Measurements from ENCODE around the gene GPR160. TPM values are rescaled to one million over a fixed set of nuclear protein-coding genes. Genes with fewer than 3 reads are reported as not detected.

Gene GPR160
- total and polyA plus RNA-seq, 9 of the 15 experiments (the other 6 are each of a cell fraction or from before 2014, with no cell fraction given) = 1.3 to 10.5 (median 8.3) TPM

- TF ChIP-seq ZBTB33 (CRISPR knock-in tag; IDR thresholded peaks at IDR 0.05) (peak; percentile 97), ZNF184 (CRISPR knock-in tag; IDR thresholded peaks at IDR 0.05) (no peak), SMC3 (conservative IDR thresholded peaks at IDR 0.05; ENCODE audit: insufficient read depth, low read depth, low read length) (no peak)
Observed at GRCh38 chr3:170078620-170079281, 41.0 kb downstream of the GPR160 start (continued).

- Histone ChIP-seq H3K36me3 (ENCODE audit: control insufficient read depth, insufficient read depth, low read length) (peaks cover 8% of the 10 kb centered on the region; the same call in 1 of the 3 replicates), H2AFZ (ENCODE audit: low read depth, low read length) (no peak overlapping the region), H3K4me2 (ENCODE audit: insufficient read depth, low read length) (no peak overlapping the region), H3K4me1 (replicated peaks in 1 of 2; ENCODE audit: control insufficient read depth in 2 of 2, insufficient read depth in 2 of 2, low read length in 2 of 2) (peaks cover 0 to 14% of the 10 kb centered on the region in 2 experiments; a peak in 4 of 5 replicates), H3K4me3 (no peak overlapping the region), H3K27ac (ENCODE audit: extremely low read depth, low read depth, low read length) (no peak overlapping the region), H3K9me3 (replicated peaks; ENCODE audit: control insufficient read depth, insufficient read depth, low read depth, low read length) (no peaks in the 10 kb centered on the region), H3K9me1 (ENCODE audit: control insufficient read depth, insufficient read depth, low read length) (no peaks in the 10 kb centered on the region), H3K27me3 (ENCODE audit: control insufficient read depth in 2 of 2, insufficient read depth in 2 of 2, low read length in 2 of 2) (no peaks in the 10 kb centered on the region), H4K20me1 (replicated peaks; ENCODE audit: control insufficient read depth, insufficient read depth, low read length) (no peaks in the 10 kb centered on the region), H3K9ac (ENCODE audit: insufficient read depth in 1 of 2, low read depth in 2 of 2, low read length in 2 of 2) (no peak overlapping the region), H3K79me2 (ENCODE audit: control insufficient read depth, insufficient read depth, low read length) (no peaks in the 10 kb centered on the region)
- FAIRE-seq (no peak), ATAC-seq (no peak), DNase-seq (ENCODE audit: extremely low read depth in 1 of 4, low spot score in 3 of 4) (no peak)
- WGBS (ENCODE audit: insufficient coverage, low coverage, missing lambda C conversion rate) = 67% methylated on average over 2 of the region's 2 CpGs
- CTCF ChIA-PET (ENCODE audit: low intra/inter-chr PET ratio) = no interaction called here
- BruUV-seq (replicated peaks) = no TSS peak
- intact Hi-C loops (cut with micrococcal nuclease) (loop anchor here (5.0 to 10.0 kb wide), 2 partner anchors 225 to 333 kb away; no protein-coding TSS in a partner anchor), in situ Hi-C loops (cut with MboI) (no loop called here)
- POLR2A ChIA-PET = interaction anchor here (0.9 to 1.7 kb wide), 3 partner anchors 12 to 22 kb away, joined by 3 to 6 read pairs (median 3); no protein-coding TSS in a partner anchor
- TF ChIP-seq ZNF507 (tag; conservative IDR thresholded peaks at IDR 0.05) (no peak), MYNN (IDR thresholded peaks at IDR 0.05) (no peak), MYNN (CRISPR knock-in tag; IDR thresholded peaks at IDR 0.05) (no peak), NRF1 (conservative IDR thresholded peaks at IDR 0.05 in 1 of 2, IDR thresholded peaks at IDR 0.05 in 1 of 2) (no peak)
Observed at GRCh38 chr3:170079536-170080165, 41.9 kb downstream of the GPR160 start.

Data from K562 (cell line).